PC-9 (cell line): ENCODE data around the gene RIMKLA. TPM values are rescaled to one million over a fixed set of nuclear protein-coding genes. Genes with fewer than 3 reads are reported as not detected.

Source experiments
- BruUV-seq: library from RNA; stranded (reverse); fragments of 400-500 nt; replicated peaks from 2 replicates; lab custom pipeline; 2021; lab: Mats Ljungman, UMichigan
- CTCF ChIA-PET: fragments of 300-600 bp; sonication (Branson Sonifier 250); formaldehyde crosslinking; loops from one replicate; lab custom pipeline; 2022; ENCODE audit warnings: antibody characterized with exemption; lab: Charles Lee
- POLR2A ChIA-PET: fragments of 300-600 bp; sonication (Branson Sonifier 250); formaldehyde crosslinking; loops from one replicate; lab custom pipeline; 2022; ENCODE audit warnings: antibody characterized with exemption; ENCODE audit not compliant: unreplicated experiment; lab: Charles Lee
- DNase-seq, 2 experiments: peaks; one replicate each; pipeline versions ENCODE4 v3.0.0 to v3.0.0-alpha.2; 2015 to 2022; ENCODE audit warnings: mixed read lengths in 1 of 2
- H2AFZ ChIP-seq: fragments of 200-600 bp; sonication (generic); 2 replicates; pipeline ENCODE4 v1.8.1; 2017; ENCODE audit warnings: antibody characterized with exemption
- H3F3A ChIP-seq: fragments of 200-600 bp; sonication (generic); 2 replicates; pipeline ENCODE4 v1.8.1; 2017; ENCODE audit warnings: antibody characterized with exemption, mild to moderate bottlenecking, low read depth; ENCODE audit not compliant: insufficient read depth
- H3K27ac ChIP-seq: fragments of 200-600 bp; sonication (generic); 2 replicates; pipeline ENCODE4 v1.6.1; 2016; ENCODE audit warnings: mixed run types
- H3K27me3 ChIP-seq: fragments of 200-600 bp; sonication (generic); 2 replicates; pipeline ENCODE4 v1.6.1; 2016; ENCODE audit warnings: low read depth, mixed run types; ENCODE audit not compliant: insufficient read depth
- H3K36me3 ChIP-seq: fragments of 200-600 bp; sonication (generic); 2 replicates; pipeline ENCODE4 v1.6.1; 2016; ENCODE audit warnings: low read depth, mixed run types
- H3K4me1 ChIP-seq: fragments of 200-600 bp; sonication (generic); replicated peaks from 2 replicates; pipeline ENCODE4 v1.6.1; 2016; ENCODE audit warnings: mixed run types; ENCODE audit not compliant: insufficient read depth
- H3K4me2 ChIP-seq: fragments of 200-600 bp; sonication (generic); 2 replicates; pipeline ENCODE4 v1.6.1; 2017; ENCODE audit warnings: mixed run types
- H3K4me3 ChIP-seq: fragments of 200-600 bp; sonication (generic); 2 replicates; pipeline ENCODE4 v1.6.1; 2016; ENCODE audit warnings: mixed run types
- H3K79me2 ChIP-seq: fragments of 200-600 bp; sonication (generic); 2 replicates; pipeline ENCODE4 v1.6.1; 2017; ENCODE audit warnings: low read depth, mixed run types
- H3K9me2 ChIP-seq: fragments of 200-600 bp; sonication (generic); 2 replicates; pipeline ENCODE4 v1.8.1; 2017; ENCODE audit warnings: mild to moderate bottlenecking; ENCODE audit not compliant: insufficient read depth
- H3K9me3 ChIP-seq: fragments of 200-600 bp; sonication (generic); 2 replicates; pipeline ENCODE4 v1.8.1; 2016; ENCODE audit warnings: low read depth; ENCODE audit not compliant: insufficient read depth
- H4K20me1 ChIP-seq: fragments of 200-600 bp; sonication (generic); 2 replicates; pipeline ENCODE4 v1.8.1; 2017; ENCODE audit not compliant: insufficient read depth
- CTCF ChIP-seq: fragments of 200-600 bp; sonication (generic); conservative IDR thresholded peaks from 2 replicates; pipeline ENCODE4 v1.6.1; 2017; ENCODE audit warnings: mixed run types, antibody characterized with exemption, mild to moderate bottlenecking, moderate library complexity
- EZH2 ChIP-seq: fragments of 200-600 bp; sonication (generic); IDR thresholded peaks from 2 replicates; pipeline ENCODE4 v1.8.0; 2017; ENCODE audit warnings: antibody characterized with exemption, low read depth
- intact Hi-C: fragments of 100-400 bp; cut with micrococcal nuclease; formaldehyde crosslinking; loops from one replicate; pipeline ENCODE4 v1.10.0; 2022; ENCODE audit not compliant: unreplicated experiment
- total RNA-seq: library from RNA; stranded (reverse); gene quantifications from 2 replicates; pipeline ENCODE4 v1.2.3, GENCODE V29; 2021

Gene RIMKLA
- total RNA-seq, 1 experiment from 2014 or later, result 0.35 TPM

GRCh38 chr1:42350086-42350485, 30.5 kb upstream of the RIMKLA start:
- Histone ChIP-seq H3K9me2 (no peaks in the 10 kb centered on the region), H3K4me2 (no peak overlapping the region), H3K4me1 (no peaks in the 10 kb centered on the region), H3F3A (no peaks in the 10 kb centered on the region), H4K20me1 (no peaks in the 10 kb centered on the region), H3K9me3 (no peaks in the 10 kb centered on the region), H3K27me3 (no peaks in the 10 kb centered on the region), H2AFZ (no peak overlapping the region), H3K79me2 (no peaks in the 10 kb centered on the region), H3K36me3 (no peaks in the 10 kb centered on the region), H3K27ac (no peak overlapping the region), H3K4me3 (no peak overlapping the region)
- no peak for TF ChIP-seq CTCF
- no peak for TF ChIP-seq EZH2
- CTCF ChIA-PET, result interaction anchor here (0.6 kb wide), 1 partner anchor 491 kb away, joined by 3 read pairs; no protein-coding TSS in a partner anchor
- no peak for DNase-seq
- BruUV-seq, result no TSS peak
- intact Hi-C loops, result no loop called here
- POLR2A ChIA-PET, result interaction anchor here (0.8 kb wide), 1 partner anchor 22 kb away, joined by 6 read pairs; no protein-coding TSS in a partner anchor

- ChIA-PET CTCF (no interaction called here), POLR2A (no interaction called here)
- H3K4me2 ChIP-seq, result no peak overlapping the region
- no peaks in the 10 kb centered on the region for H3K36me3 ChIP-seq
- no peaks in the 10 kb centered on the region for H3K27me3 ChIP-seq
- H3K4me3 ChIP-seq, result no peak overlapping the region
- DNase-seq, result no peak
- no peaks in the 10 kb centered on the region for H3F3A ChIP-seq
- no peak overlapping the region for H3K27ac ChIP-seq
- H3K9me2 ChIP-seq, result no peaks in the 10 kb centered on the region
- no peaks in the 10 kb centered on the region for H3K79me2 ChIP-seq
- no peak for TF ChIP-seq EZH2
- TF ChIP-seq CTCF, result no peak
- no peak overlapping the region for H2AFZ ChIP-seq
- no peaks in the 10 kb centered on the region for H3K9me3 ChIP-seq
- no peaks in the 10 kb centered on the region for H4K20me1 ChIP-seq
- no TSS peak for BruUV-seq
- no peaks in the 10 kb centered on the region for H3K4me1 ChIP-seq
- intact Hi-C loops, result no loop called here
These were observed 21.8 kb upstream of the RIMKLA start for GRCh38 chr1:42358791-42359190.

GRCh38 chr1:42359466-42359865, 21.1 kb upstream of the RIMKLA start:
- H3K9me2 ChIP-seq, result no peaks in the 10 kb centered on the region
- no peaks in the 10 kb centered on the region for H3K27me3 ChIP-seq
- no peak overlapping the region for H3K4me3 ChIP-seq
- TF ChIP-seq CTCF, result no peak
- TF ChIP-seq EZH2, result no peak
- DNase-seq, result no peak
- BruUV-seq, result no TSS peak
- no peak overlapping the region for H3K4me2 ChIP-seq
- H3K9me3 ChIP-seq, result no peaks in the 10 kb centered on the region
- H3K27ac ChIP-seq, result no peak overlapping the region
- CTCF ChIA-PET, result interaction anchor here (0.7 kb wide), 1 partner anchor 25 kb away, joined by 9 read pairs; no protein-coding TSS in a partner anchor
- intact Hi-C loops, result no loop called here
- no peaks in the 10 kb centered on the region for H3K79me2 ChIP-seq
- H3K4me1 ChIP-seq, result no peaks in the 10 kb centered on the region
- no peaks in the 10 kb centered on the region for H3F3A ChIP-seq
- no peak overlapping the region for H2AFZ ChIP-seq
- POLR2A ChIA-PET, result interaction anchor here (0.6 kb wide), 1 partner anchor 125 kb away, joined by 4 read pairs; no protein-coding TSS in a partner anchor
- no peaks in the 10 kb centered on the region for H3K36me3 ChIP-seq
- H4K20me1 ChIP-seq, result no peaks in the 10 kb centered on the region
